Loucy (cell line): ENCODE measurements around the gene WARS2.

Experiments
- CTCF ChIP-seq: fragments of 200-600 bp; sonication (generic); conservative IDR thresholded peaks from 2 replicates; pipeline ENCODE4 v1.5.1; 2014; ENCODE audit warnings: mild to moderate bottlenecking, antibody characterized with exemption, low read length
- EZH2phosphoT487 ChIP-seq: fragments of 200-600 bp; IDR thresholded peaks from 2 replicates; pipeline ENCODE4 v1.6.1; 2018; ENCODE audit warnings: antibody characterized with exemption, mild to moderate bottlenecking, moderate library complexity, borderline replicate concordance

- TF ChIP-seq EZH2phosphoT487 (no peak), CTCF (no peak)
These were observed 153.6 kb downstream of the WARS2 start for GRCh38 chr1:118986555-118987467.
